HCT116 (cell line): ENCODE data around the gene HNRNPD. TPM values are rescaled to one million over a fixed set of nuclear protein-coding genes. Genes with fewer than 3 reads are reported as not detected.

Source experiments
- ATAC-seq: fragments of 200-7000 bp; cut with Tn5 transposase; 2 replicates; pipeline ENCODE4 v1.9.1; 2020; ENCODE audit warnings: mild to moderate bottlenecking, moderate library complexity
- BruUV-seq: library from RNA; stranded (reverse); fragments of 400-500 nt; replicated peaks from 2 replicates; lab custom pipeline; 2021; lab: Mats Ljungman, UMichigan
- CTCF ChIA-PET: fragments of 300-600 bp; sonication (Branson Sonifier 250); formaldehyde crosslinking; loops from one replicate; lab custom pipeline; 2021; ENCODE audit warnings: antibody characterized with exemption; lab: Charles Lee
- POLR2A ChIA-PET: fragments of 300-600, 350-600 bp; sonication (Branson Sonifier 250); formaldehyde crosslinking; loops from one replicate; lab custom pipeline; 2021; ENCODE audit warnings: antibody characterized with exemption; lab: Charles Lee
- RAD21 ChIA-PET, 2 experiments: fragments of 300-600 bp; sonication (Branson Sonifier 250); formaldehyde crosslinking; loops; one replicate each; lab custom pipeline; 2023; ENCODE audit warnings: low total read pairs in 2 of 2; ENCODE audit not compliant: uncharacterized antibody in 2 of 2, unreplicated experiment in 2 of 2, low non-redundant PET in 1 of 2; lab: Charles Lee
- DNase-seq: peaks from one replicate; pipeline ENCODE4 v3.0.0-alpha.2; 2010; ENCODE audit warnings: low read depth, low spot score
- H2AFZ ChIP-seq: fragments of 200-600 bp; shearing (Covaris generic), sonication (generic); 2 replicates; pipeline ENCODE4 v1.6.1; 2017; ENCODE audit warnings: low read depth, mixed run types, mixed read lengths, antibody characterized with exemption, low read length; ENCODE audit not compliant: poor library complexity, severe bottlenecking
- H3K27ac ChIP-seq: 2 replicates; pipeline ENCODE4 v1.5.1; 2012; ENCODE audit warnings: low read depth, low read length
- H3K27me3 ChIP-seq: fragments of 200-600 bp; sonication (generic); 2 replicates; pipeline ENCODE4 v1.6.1; 2016; ENCODE audit warnings: mixed run types, low read length, mixed read lengths; ENCODE audit not compliant: insufficient read depth
- H3K36me3 ChIP-seq, 2 experiments: fragments of 200-500 bp in 1 of 2; fragments of 200-600 bp in 1 of 2; sonication (Bioruptor generic) in 1 of 2; sonication (generic) in 1 of 2; 2 replicates each; pipeline versions ENCODE4 v1.5.1 to v1.6.1; 2014 to 2016; ENCODE audit warnings: low read length in 2 of 2, inconsistent platforms in 1 of 2, mixed read lengths in 1 of 2, mixed run types in 1 of 2; ENCODE audit not compliant: insufficient read depth in 2 of 2, control insufficient read depth in 1 of 2
- H3K4me1 ChIP-seq, 2 experiments: fragments of 200-600 bp in 1 of 2; sonication (generic) in 1 of 2; 2 replicates each; pipeline versions ENCODE4 v1.5.1 to v1.6.1; 2012 to 2017; ENCODE audit warnings: low read length in 2 of 2, inconsistent platforms in 1 of 2, mild to moderate bottlenecking in 1 of 2, mixed read lengths in 1 of 2, mixed run types in 1 of 2, moderate library complexity in 1 of 2; ENCODE audit not compliant: insufficient read depth in 2 of 2, control insufficient read depth in 1 of 2
- H3K4me2 ChIP-seq: fragments of 200-600 bp; sonication (generic); 2 replicates; pipeline ENCODE4 v1.6.1; 2017; ENCODE audit warnings: mixed run types, low read length, mixed read lengths
- H3K4me3 ChIP-seq, 2 experiments: fragments of 200-600 bp in 1 of 2; sonication (generic) in 1 of 2; replicated peaks in 1 of 2; 2 replicates each; pipeline ENCODE4 v1.5.1; 2011 to 2016; ENCODE audit warnings: low read length in 2 of 2, control low read depth in 1 of 2, low read depth in 1 of 2, mild to moderate bottlenecking in 1 of 2, mixed read lengths in 1 of 2, mixed run types in 1 of 2
- H3K79me2 ChIP-seq: fragments of 200-600 bp; sonication (generic); 2 replicates; pipeline ENCODE4 v1.6.1; 2017; ENCODE audit warnings: mild to moderate bottlenecking, mixed run types, low read length, moderate library complexity, mixed read lengths; ENCODE audit not compliant: insufficient read depth
- H3K9ac ChIP-seq: fragments of 200-600 bp; sonication (generic); 2 replicates; pipeline ENCODE4 v1.6.1; 2016; ENCODE audit warnings: low read length, mixed read lengths
- H3K9me2 ChIP-seq: fragments of 200-600 bp; sonication (generic), shearing (Covaris generic); 2 replicates; pipeline ENCODE4 v1.6.1; 2017; ENCODE audit warnings: mixed run types, mild to moderate bottlenecking, moderate library complexity; ENCODE audit not compliant: insufficient read depth
- H3K9me3 ChIP-seq, 2 experiments: fragments of 200-500 bp in 1 of 2; fragments of 200-600 bp in 1 of 2; sonication (Bioruptor generic) in 1 of 2; sonication (generic) in 1 of 2; 2 replicates each; pipeline ENCODE4 v1.6.1; 2014 to 2017; ENCODE audit warnings: low read length in 2 of 2, mixed read lengths in 2 of 2, inconsistent platforms in 1 of 2, low read depth in 1 of 2, mild to moderate bottlenecking in 1 of 2, mixed run types in 1 of 2, moderate library complexity in 1 of 2; ENCODE audit not compliant: control insufficient read depth in 1 of 2, insufficient read depth in 1 of 2
- H4K20me1 ChIP-seq: fragments of 200-600 bp; sonication (generic), shearing (Covaris generic); 2 replicates; pipeline ENCODE4 v1.6.1; 2017; ENCODE audit warnings: mixed run types, mild to moderate bottlenecking, moderate library complexity; ENCODE audit not compliant: insufficient read depth
- ATF3 ChIP-seq: IDR thresholded peaks from 2 replicates; pipeline ENCODE4 v1.6.1; 2012
- CBX3 ChIP-seq: IDR thresholded peaks from 2 replicates; pipeline ENCODE4 v1.6.1; 2012; ENCODE audit warnings: low read depth
- CEBPB ChIP-seq: IDR thresholded peaks from 2 replicates; pipeline ENCODE4 v1.6.1; 2012; ENCODE audit warnings: low read depth
- CTCF ChIP-seq, 3 experiments: fragments of 200-600 bp in 1 of 3; sonication (generic) in 1 of 3; IDR thresholded peaks in 2 of 3; conservative IDR thresholded peaks in 1 of 3; 2 replicates each; pipeline ENCODE4 v1.5.1; 2012 to 2017; ENCODE audit warnings: low read depth in 2 of 3, low read length in 2 of 3, antibody characterized with exemption in 1 of 3, borderline replicate concordance in 1 of 3, control low read depth in 1 of 3, mild to moderate bottlenecking in 1 of 3, mixed read lengths in 1 of 3, mixed run types in 1 of 3, moderate library complexity in 1 of 3; ENCODE audit not compliant: insufficient read depth in 1 of 3
- EGR1 ChIP-seq: IDR thresholded peaks from 2 replicates; pipeline ENCODE4 v1.6.1; 2012; ENCODE audit warnings: low read depth
- EZH2 ChIP-seq: fragments of 200-600 bp; sonication (generic); IDR thresholded peaks from 2 replicates; pipeline ENCODE4 v1.6.1; 2017; ENCODE audit warnings: antibody characterized with exemption, mixed run types
- FOSL1 ChIP-seq: IDR thresholded peaks from 2 replicates; pipeline ENCODE4 v1.6.1; 2012; ENCODE audit warnings: low read depth
- JUND ChIP-seq: IDR thresholded peaks from 2 replicates; pipeline ENCODE4 v1.6.1; 2012
- MAX ChIP-seq: IDR thresholded peaks from 2 replicates; pipeline ENCODE4 v1.6.1; 2012
- POLR2A ChIP-seq: IDR thresholded peaks from 2 replicates; pipeline ENCODE4 v1.7.0; 2011; ENCODE audit warnings: borderline replicate concordance; ENCODE audit not compliant: insufficient read depth, insufficient read length; ENCODE audit errors: extremely low read depth
- POLR2AphosphoS5 ChIP-seq: IDR thresholded peaks from 2 replicates; pipeline ENCODE4 v1.6.1; 2011; ENCODE audit warnings: mild to moderate bottlenecking, low read depth, low read length, moderate library complexity
- SIN3A ChIP-seq: IDR thresholded peaks from 2 replicates; pipeline ENCODE4 v1.6.1; 2012; ENCODE audit warnings: low read depth
- SP1 ChIP-seq: IDR thresholded peaks from 2 replicates; pipeline ENCODE4 v1.6.1; 2012; ENCODE audit warnings: low read depth
- TCF7L2 ChIP-seq: IDR thresholded peaks from 2 replicates; pipeline ENCODE4 v1.7.0; 2011; ENCODE audit warnings: borderline replicate concordance, inconsistent platforms; ENCODE audit not compliant: insufficient read depth, insufficient read length; ENCODE audit errors: extremely low read depth
- YY1 ChIP-seq: IDR thresholded peaks from 2 replicates; pipeline ENCODE4 v1.6.1; 2011; ENCODE audit warnings: low read length, low read depth, moderate library complexity, mild to moderate bottlenecking; ENCODE audit not compliant: insufficient replicate concordance; ENCODE audit errors: extremely low read depth
- ZBTB33 ChIP-seq: IDR thresholded peaks from 2 replicates; pipeline ENCODE4 v1.6.1; 2011; ENCODE audit warnings: mild to moderate bottlenecking, low read length, moderate library complexity; ENCODE audit not compliant: insufficient replicate concordance; ENCODE audit errors: extremely low read depth
- ZFX ChIP-seq: fragments of 450-650 bp; IDR thresholded peaks from 2 replicates; pipeline ENCODE4 v1.6.1; 2017
- intact Hi-C: fragments of 100-400 bp; cut with micrococcal nuclease; formaldehyde crosslinking; loops from 2 replicates; pipeline ENCODE4 v1.10.0; 2022
- total RNA-seq: library from RNA; stranded (reverse); gene quantifications from one replicate; pipeline ENCODE4 v1.2.1, GENCODE V29; 2021; ENCODE audit not compliant: unreplicated experiment

HNRNPD gene
- total RNA-seq, 1 experiment from 2014 or later = 357 TPM

- ChIA-PET RAD21 (no interaction called here), CTCF (no interaction called here), POLR2A (no interaction called here)
- TF ChIP-seq ZBTB33 = no peak
- TF ChIP-seq EZH2 = no peak
- no peak for TF ChIP-seq CTCF (IDR thresholded peaks at IDR 0.05 in 2 of 3, conservative IDR thresholded peaks at IDR 0.05 in 1 of 3; ENCODE audit: borderline replicate concordance in 1 of 3, insufficient read depth in 1 of 3, low read depth in 2 of 3, low read length in 2 of 3)
- no peak for TF ChIP-seq ZFX
- TF ChIP-seq ATF3 = no peak
- TF ChIP-seq MAX = no peak
- TF ChIP-seq SIN3A = no peak
- TF ChIP-seq JUND = no peak
- TF ChIP-seq EGR1 = no peak
- TF ChIP-seq CBX3 = no peak
- TF ChIP-seq SP1 = no peak
- TF ChIP-seq TCF7L2 = no peak
- TF ChIP-seq YY1 = no peak
- no peak for TF ChIP-seq POLR2AphosphoS5
- TF ChIP-seq CEBPB = no peak
- no peak for TF ChIP-seq FOSL1
- TF ChIP-seq POLR2A = no peak
- peaks cover 3 to 4% of the 10 kb centered on the region in 2 experiments; a peak in 2 of 4 replicates for H3K36me3 ChIP-seq
- no peaks in the 10 kb centered on the region for H3K9me3 ChIP-seq
- no peak overlapping the region; the same call in 1 of the 2 replicates for H3K4me2 ChIP-seq
- no peak overlapping the region for H2AFZ ChIP-seq
- intact Hi-C loops = no loop called here
- no peaks in the 10 kb centered on the region; the same call in 1 of the 2 replicates for H4K20me1 ChIP-seq
- no peaks in the 10 kb centered on the region for H3K9me2 ChIP-seq
- BruUV-seq = no TSS peak
- peaks cover 5% of the 10 kb centered on the region; the same call in 1 of the 2 replicates for H3K79me2 ChIP-seq
- H3K27ac ChIP-seq = no peak overlapping the region
- no peaks in the 10 kb centered on the region for H3K27me3 ChIP-seq
- H3K4me1 ChIP-seq = peaks cover 5 to 20% of the 10 kb centered on the region in 2 experiments; a peak in 3 of 4 replicates
- H3K9ac ChIP-seq = no peak overlapping the region
- DNase-seq (no peak), ATAC-seq (0 out of 2 replicates have a peak, but pooled peaks have one; percentile 17)
- H3K4me3 ChIP-seq = no peak overlapping the region
Measured at GRCh38 chr4:82346126-82346525, 27.7 kb downstream of the HNRNPD start.
